Stimulated activated naive B cell treated with anti-CD40 and anti-IgM and Interleukin-4, amounts not matched to agents 10 μg/mL and 1 μg/mL and 100 μg/mL, for 72 hours (primary cell): ENCODE measurements around the gene NCAM2.

Experiments
- ATAC-seq, 2 donors: fragments of 150-1000 bp; cut with Tn5 transposase; replicated peaks; 2 replicates each; pipeline ENCODE4 v1.10.0; 2021; ENCODE audit warnings: moderate library complexity in 1 of 2
- DNase-seq: peaks from one replicate; pipeline ENCODE4 v3.0.0; 2021
- H3K27ac Mint-ChIP-seq: one replicate; pipeline ENCODE4 v1.8.0; 2022; ENCODE audit warnings: mild to moderate bottlenecking, mixed read lengths
- H3K27me3 Mint-ChIP-seq, 2 donors: one replicate each; pipeline ENCODE4 v1.8.0; 2022; ENCODE audit warnings: mixed read lengths in 2 of 2
- H3K36me3 Mint-ChIP-seq, 2 donors: one replicate each; pipeline ENCODE4 v1.8.0; 2022; ENCODE audit warnings: mixed read lengths in 2 of 2, mild to moderate bottlenecking in 1 of 2
- H3K4me1 Mint-ChIP-seq, 2 donors: one replicate each; pipeline ENCODE4 v1.8.0; 2022; ENCODE audit warnings: mixed read lengths in 2 of 2, mild to moderate bottlenecking in 1 of 2
- H3K4me3 Mint-ChIP-seq, 2 donors: one replicate each; pipeline ENCODE4 v1.8.0; 2022; ENCODE audit warnings: mild to moderate bottlenecking in 2 of 2, mixed read lengths in 2 of 2, moderate library complexity in 1 of 2
- H3K9me3 Mint-ChIP-seq, 2 donors: one replicate each; pipeline ENCODE4 v1.8.0; 2022; ENCODE audit warnings: mixed read lengths in 2 of 2, mild to moderate bottlenecking in 1 of 2

NCAM2 gene

DNA sequence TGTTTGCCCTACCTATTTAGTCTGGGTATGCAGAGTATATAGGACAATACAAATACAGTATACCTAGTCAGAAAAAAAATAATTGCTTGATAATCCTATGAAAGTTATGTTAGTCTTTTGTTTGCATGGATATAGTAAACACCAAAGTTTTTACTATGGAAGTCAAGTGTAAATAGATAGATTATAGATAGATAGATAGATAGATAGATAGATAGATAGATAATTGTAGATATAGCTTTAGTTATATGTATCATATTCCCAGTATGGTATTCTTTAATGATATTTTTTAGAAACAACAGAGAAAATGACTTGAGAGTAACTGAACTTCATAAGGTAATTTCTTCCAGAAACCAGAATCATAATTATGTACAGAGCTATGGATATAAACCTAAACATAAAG lies 158.2 kb downstream of the NCAM2 start:
- Mint-ChIP-seq H3K27me3 (peaks cover 0 to 5% of the 10 kb centered on the region in 2 donors), H3K27ac (no peak overlapping the region), H3K4me3 (no peak overlapping the region), H3K36me3 (no peaks in the 10 kb centered on the region), H3K4me1 (no peaks in the 10 kb centered on the region), H3K9me3 (no peaks in the 10 kb centered on the region)
- DNase-seq, result no peak
- ATAC-seq, result no peak

DNA sequence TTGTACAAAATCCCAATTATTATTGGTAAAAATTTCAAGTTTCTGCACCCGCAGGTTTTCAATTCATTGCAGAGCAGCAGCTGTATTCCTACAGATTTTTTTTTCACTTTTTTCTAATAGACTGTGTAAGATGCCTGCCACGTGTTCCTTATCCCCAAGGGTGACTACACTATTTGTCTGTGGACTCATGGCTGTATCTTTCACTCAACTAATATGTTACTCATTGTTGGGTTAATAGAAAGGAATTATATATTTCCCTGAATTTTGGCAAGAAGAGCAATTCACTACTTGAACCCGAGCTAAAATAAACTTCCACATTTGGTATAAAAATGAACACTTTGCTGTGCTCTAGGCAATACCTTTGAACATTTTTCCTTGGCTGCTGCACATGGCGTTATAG lies 158.7 kb downstream of the NCAM2 start:
- DNase-seq (no peak), ATAC-seq (no peak)
- no peak overlapping the region for H3K27ac Mint-ChIP-seq
- H3K27me3 Mint-ChIP-seq, result peaks cover 0 to 5% of the 10 kb centered on the region in 2 donors
- H3K4me3 Mint-ChIP-seq, result no peak overlapping the region
- no peaks in the 10 kb centered on the region for H3K36me3 Mint-ChIP-seq
- no peaks in the 10 kb centered on the region for H3K4me1 Mint-ChIP-seq
- H3K9me3 Mint-ChIP-seq, result no peaks in the 10 kb centered on the region

DNA sequence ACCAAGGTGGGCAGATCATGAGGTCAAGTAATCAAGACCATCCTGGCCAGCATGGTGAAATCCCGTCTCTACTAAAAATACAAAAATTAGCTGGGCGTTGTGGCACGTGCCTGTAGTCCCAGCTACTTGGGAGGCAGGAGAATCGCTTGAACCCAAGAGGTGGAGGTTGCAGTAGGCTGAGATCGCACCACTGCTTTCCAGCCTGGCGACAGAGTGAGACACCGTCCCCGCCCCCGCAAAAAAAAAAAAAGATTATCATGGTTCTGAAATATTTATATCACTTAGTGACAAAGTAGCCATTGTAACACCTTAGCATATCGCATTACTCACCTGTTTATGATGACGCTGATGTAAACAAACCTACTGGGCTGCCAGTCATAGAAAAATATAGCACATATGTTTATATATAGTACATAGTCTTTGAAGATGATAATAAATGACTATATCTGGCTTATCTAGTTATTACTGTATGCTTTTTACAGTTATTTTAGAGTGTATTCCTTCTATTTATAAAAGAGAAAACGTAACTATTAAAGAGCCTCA lies 160.2 kb downstream of the NCAM2 start:
- no peak for DNase-seq
- Mint-ChIP-seq H3K4me3 (no peak overlapping the region), H3K27ac (no peak overlapping the region), H3K27me3 (peaks cover 0 to 4% of the 10 kb centered on the region in 2 donors), H3K36me3 (no peaks in the 10 kb centered on the region), H3K9me3 (no peaks in the 10 kb centered on the region), H3K4me1 (peaks cover 2 to 10% of the 10 kb centered on the region in 2 donors)
- no peak for ATAC-seq

DNA sequence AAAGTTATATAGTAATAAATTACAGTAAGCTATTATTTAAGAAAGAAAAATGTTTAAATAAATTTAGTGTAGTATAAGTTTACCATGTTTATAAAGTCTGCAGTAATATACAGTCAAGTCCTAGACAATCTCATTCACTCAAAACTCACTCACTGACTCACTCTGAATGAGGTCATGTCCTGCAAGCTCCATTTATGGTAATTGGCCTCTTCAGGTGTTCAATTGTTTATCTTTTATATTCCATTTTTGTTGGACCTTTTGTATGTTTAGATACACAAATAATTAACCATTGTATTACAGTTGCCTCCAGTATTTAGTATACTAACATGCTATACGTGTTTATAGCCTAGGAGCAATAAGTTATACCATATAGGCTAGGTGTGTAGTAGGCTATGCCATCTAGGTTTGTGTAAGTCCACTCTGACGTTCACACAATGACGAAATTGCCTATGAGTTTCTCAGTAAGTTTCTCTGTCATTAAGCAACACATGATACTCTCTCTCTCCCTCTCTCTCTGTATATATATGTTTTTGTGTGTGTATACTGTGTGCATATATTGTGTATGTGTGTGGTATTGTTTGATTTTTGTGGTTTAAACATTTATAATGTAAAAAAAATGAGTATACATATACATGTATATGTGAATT lies 161.2 kb downstream of the NCAM2 start:
- H3K36me3 Mint-ChIP-seq, result no peaks in the 10 kb centered on the region
- no peak overlapping the region for H3K27ac Mint-ChIP-seq
- DNase-seq, result no peak
- no peaks in the 10 kb centered on the region for H3K9me3 Mint-ChIP-seq
- H3K27me3 Mint-ChIP-seq, result no peaks in the 10 kb centered on the region
- H3K4me1 Mint-ChIP-seq, result peaks cover 2 to 10% of the 10 kb centered on the region in 2 donors
- no peak overlapping the region for H3K4me3 Mint-ChIP-seq
- no peak for ATAC-seq

DNA sequence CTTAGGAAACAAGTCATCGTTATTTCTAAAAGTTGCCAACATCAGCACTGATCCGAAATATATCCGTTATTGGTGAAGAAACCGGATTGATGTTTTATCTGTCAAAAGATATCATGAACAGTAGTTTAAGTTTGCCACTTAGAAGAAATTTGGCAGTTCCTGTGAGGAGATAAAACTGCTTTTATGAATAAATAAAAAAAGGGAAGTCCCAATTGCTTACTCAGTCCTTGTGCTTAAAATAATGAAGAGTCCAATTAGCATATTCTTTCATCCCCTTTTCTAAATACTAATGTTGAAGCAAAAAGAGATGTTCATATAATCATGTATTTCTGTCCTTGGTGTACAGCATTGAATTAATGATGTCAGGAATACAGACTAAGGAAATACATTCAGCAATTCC lies 164.6 kb downstream of the NCAM2 start:
- Mint-ChIP-seq H3K4me3 (no peak overlapping the region), H3K36me3 (no peaks in the 10 kb centered on the region), H3K27ac (no peak overlapping the region), H3K4me1 (peaks cover 2 to 10% of the 10 kb centered on the region in 2 donors), H3K27me3 (no peaks in the 10 kb centered on the region), H3K9me3 (peaks cover 0 to 3% of the 10 kb centered on the region in 2 donors)
- peak; percentile 38 to 44 for ATAC-seq
- no peak for DNase-seq

DNA sequence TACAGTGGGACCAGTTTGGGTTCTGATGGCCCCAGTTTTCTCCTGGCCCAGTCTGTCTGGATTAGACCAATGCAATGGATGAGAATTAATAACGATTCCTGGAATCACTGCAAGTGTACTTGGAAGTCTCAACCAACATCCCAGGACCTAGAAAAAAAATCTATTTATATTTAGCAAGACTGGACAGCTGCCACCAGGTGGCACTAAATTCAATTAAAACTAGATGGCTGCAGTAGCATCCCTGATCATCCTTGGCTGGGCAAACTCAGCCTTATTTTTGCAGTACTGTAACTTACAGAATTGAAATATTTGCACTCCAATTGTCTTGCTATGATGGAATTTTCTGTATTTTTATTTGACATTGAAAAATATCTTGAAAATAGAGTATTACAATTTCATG lies 165.7 kb downstream of the NCAM2 start:
- Mint-ChIP-seq H3K27me3 (no peaks in the 10 kb centered on the region), H3K4me1 (peaks cover 2 to 10% of the 10 kb centered on the region in 2 donors), H3K4me3 (no peak overlapping the region), H3K9me3 (peaks cover 0 to 3% of the 10 kb centered on the region in 2 donors), H3K36me3 (no peaks in the 10 kb centered on the region), H3K27ac (no peak overlapping the region)
- DNase-seq, result peak; percentile 16
- peak; percentile 81 to 91 for ATAC-seq

DNA sequence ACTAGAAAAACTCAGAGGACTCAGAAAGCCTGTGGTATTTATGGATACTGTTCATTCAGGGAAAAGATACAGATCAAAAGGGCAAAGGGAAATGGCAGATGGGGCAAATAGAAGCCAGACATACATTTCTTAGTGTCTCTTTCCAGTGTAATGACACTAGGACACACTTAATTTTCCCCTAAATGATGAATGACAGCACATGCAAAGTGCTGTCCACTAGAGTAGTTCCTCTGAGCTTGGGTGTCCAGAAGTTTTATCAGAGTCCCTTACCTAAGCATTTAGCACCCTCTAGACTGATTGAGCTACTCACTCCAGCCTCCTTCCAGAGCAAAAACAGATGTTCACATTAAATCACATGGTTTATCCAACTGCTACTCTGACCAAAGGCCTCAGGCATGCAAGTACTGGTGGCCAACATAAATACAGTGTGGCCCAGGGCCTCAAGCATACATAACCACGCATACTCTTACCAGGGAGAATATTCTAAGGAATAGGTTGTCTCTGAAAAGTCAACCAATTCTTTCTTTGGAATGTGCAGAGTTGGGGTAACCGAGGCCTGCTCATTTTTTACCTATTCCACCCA lies 166.9 kb downstream of the NCAM2 start:
- Mint-ChIP-seq H3K27ac (no peak overlapping the region), H3K9me3 (peaks cover 0 to 3% of the 10 kb centered on the region in 2 donors), H3K36me3 (no peaks in the 10 kb centered on the region), H3K4me3 (no peak overlapping the region), H3K27me3 (no peaks in the 10 kb centered on the region), H3K4me1 (peaks cover 2 to 10% of the 10 kb centered on the region in 2 donors)
- DNase-seq (no peak), ATAC-seq (no peak)

DNA sequence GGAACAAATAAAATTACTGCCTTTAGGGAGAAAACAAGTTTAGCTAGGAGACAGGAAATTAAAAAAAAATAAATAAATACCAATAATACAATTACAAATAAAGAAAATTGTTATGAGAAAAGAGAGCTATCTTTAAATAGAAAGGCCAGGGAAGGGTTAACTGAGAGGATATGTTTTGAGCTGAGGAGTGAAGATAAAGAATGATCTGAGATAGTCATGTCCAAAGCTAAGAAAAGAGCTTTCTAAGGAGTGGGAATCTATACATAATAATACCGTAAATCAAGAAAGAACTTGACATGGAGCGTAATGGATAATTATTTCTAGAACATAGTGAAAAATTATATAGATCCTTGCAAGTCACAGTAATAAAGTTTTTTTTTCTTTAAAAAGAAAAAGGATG lies 176.5 kb downstream of the NCAM2 start:
- Mint-ChIP-seq H3K27me3 (no peaks in the 10 kb centered on the region), H3K4me1 (peaks cover 6 to 13% of the 10 kb centered on the region in 2 donors), H3K27ac (no peak overlapping the region), H3K9me3 (no peaks in the 10 kb centered on the region), H3K4me3 (no peak overlapping the region), H3K36me3 (no peaks in the 10 kb centered on the region)
- no peak for DNase-seq
- ATAC-seq, result no peak

DNA sequence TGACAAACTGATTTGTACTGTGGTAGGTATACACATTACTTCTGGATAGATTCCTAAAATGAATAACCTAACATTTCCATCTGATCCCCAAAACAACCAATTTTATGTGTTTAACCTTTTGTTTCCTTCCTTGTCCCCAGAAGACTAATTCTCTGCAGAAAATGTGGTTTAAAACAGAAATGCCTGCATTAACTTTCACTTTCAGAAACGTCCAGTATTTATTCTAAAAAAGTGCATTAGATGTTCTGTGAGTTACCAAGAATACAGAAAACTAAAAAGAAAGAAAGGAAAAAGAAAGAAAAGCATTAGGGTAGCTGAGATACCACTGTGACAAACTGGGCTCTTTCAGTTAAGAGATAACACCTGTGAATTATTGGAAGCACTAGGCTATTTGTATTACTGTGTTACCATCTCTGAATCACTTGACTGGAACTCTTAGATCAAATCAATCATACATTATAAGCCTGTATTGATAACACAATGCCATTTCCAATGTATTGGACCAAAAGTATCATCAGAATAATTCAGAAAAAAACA lies 177.7 kb downstream of the NCAM2 start:
- H3K27me3 Mint-ChIP-seq, result no peaks in the 10 kb centered on the region
- H3K36me3 Mint-ChIP-seq, result no peaks in the 10 kb centered on the region
- H3K4me1 Mint-ChIP-seq, result peaks cover 6 to 13% of the 10 kb centered on the region in 2 donors
- no peaks in the 10 kb centered on the region for H3K9me3 Mint-ChIP-seq
- H3K27ac Mint-ChIP-seq, result no peak overlapping the region
- DNase-seq (no peak), ATAC-seq (no peak)
- H3K4me3 Mint-ChIP-seq, result peak overlapping the region; percentile 26 to 34

DNA sequence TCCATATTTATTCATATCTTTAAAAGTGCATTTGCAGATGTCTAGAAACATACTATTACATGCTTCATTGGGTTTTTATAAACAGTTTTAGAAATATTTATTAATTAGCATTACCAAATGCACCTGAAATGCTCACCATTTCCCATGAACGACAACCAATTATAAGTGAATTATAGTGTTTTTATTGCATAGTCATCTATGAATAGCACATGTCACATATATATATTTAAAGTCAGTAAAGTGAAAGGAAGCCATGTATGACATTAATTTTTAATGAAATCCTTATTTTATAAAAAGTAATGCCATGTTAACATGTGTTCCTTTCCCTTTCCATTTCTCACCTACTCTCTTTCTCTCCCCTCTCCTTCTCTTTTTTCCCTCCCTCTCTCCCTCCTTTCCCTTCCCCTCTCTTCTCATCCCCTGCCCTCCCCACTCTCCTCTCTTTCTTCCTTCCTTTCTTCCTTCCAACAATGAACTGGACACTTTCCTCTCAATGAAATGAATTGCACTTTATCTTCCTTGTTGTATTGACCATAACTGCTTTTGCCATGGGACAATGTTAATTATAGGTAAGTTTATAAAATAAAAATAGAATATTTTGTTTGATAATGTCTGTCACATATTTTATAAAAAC lies 179.3 kb downstream of the NCAM2 start:
- DNase-seq, result no peak
- H3K4me3 Mint-ChIP-seq, result no peak overlapping the region
- no peaks in the 10 kb centered on the region for H3K9me3 Mint-ChIP-seq
- ATAC-seq, result no peak
- no peaks in the 10 kb centered on the region for H3K36me3 Mint-ChIP-seq
- H3K27me3 Mint-ChIP-seq, result no peaks in the 10 kb centered on the region
- peaks cover 6 to 13% of the 10 kb centered on the region in 2 donors for H3K4me1 Mint-ChIP-seq
- H3K27ac Mint-ChIP-seq, result no peak overlapping the region

DNA sequence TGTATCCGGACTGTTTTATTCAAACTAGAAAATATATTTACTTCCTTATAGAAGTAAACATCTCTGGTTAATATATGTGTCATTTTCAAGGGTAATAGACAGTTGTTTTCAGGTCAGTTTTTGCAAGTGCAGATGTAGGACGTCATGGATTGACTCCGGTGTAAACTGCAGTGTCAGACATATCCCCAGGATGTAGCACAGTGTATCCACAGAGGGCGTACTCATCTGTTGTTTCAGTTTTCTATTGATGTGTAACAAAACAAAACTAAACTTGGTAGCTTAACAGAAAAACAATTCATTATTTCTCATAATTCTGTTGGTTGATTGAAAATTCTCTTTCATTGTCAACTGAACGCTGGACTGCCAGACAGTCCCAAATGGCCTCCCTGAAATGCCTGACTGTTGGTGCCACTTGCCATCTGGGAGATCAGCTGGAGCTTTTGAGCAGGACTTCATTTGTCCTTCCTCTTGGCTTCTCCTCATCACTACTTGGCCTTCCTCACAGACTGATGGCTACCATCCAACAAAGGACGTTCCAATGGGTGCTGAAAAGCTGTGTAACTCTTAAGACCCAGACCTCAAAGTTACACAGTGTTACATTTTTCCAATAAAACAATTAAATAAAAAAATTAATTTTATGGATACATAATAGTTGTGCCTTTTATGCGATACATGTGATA lies 181.6 kb downstream of the NCAM2 start:
- Mint-ChIP-seq H3K27ac (no peak overlapping the region), H3K27me3 (no peaks in the 10 kb centered on the region), H3K9me3 (no peaks in the 10 kb centered on the region), H3K4me3 (no peak overlapping the region), H3K36me3 (no peaks in the 10 kb centered on the region), H3K4me1 (peaks cover 6 to 12% of the 10 kb centered on the region in 2 donors)
- no peak for ATAC-seq
- DNase-seq, result no peak

DNA sequence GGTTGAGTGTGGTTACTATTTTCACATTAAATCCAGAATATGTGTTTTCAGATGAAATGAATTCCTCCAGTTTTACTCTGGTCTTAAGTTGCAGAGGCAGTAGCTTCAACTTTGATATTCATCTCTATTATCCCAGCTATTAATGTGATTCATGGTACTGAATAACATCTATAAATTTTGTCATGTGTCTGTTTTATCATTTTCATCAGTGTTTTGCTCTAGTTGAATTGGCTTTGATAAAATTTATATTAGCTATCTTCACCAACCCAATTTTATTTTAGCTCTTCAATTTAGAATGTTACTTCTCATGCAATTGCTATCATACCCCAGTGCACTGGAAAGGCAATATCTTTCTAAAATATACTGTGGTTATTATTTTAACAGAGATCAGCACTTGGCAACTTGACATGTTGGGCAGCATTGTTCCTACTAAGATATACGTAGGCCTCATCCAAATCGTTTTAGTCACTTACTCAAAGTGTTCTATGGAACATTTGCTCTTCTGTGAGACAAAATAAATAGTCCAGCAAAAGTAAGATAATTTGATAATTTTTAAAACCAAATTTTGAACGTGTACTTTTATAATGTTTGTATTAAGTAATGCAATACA lies 184.3 kb downstream of the NCAM2 start:
- Mint-ChIP-seq H3K36me3 (no peaks in the 10 kb centered on the region), H3K27me3 (no peaks in the 10 kb centered on the region), H3K9me3 (no peaks in the 10 kb centered on the region), H3K27ac (no peak overlapping the region), H3K4me3 (no peak overlapping the region), H3K4me1 (no peaks in the 10 kb centered on the region)
- DNase-seq (no peak), ATAC-seq (no peak)

DNA sequence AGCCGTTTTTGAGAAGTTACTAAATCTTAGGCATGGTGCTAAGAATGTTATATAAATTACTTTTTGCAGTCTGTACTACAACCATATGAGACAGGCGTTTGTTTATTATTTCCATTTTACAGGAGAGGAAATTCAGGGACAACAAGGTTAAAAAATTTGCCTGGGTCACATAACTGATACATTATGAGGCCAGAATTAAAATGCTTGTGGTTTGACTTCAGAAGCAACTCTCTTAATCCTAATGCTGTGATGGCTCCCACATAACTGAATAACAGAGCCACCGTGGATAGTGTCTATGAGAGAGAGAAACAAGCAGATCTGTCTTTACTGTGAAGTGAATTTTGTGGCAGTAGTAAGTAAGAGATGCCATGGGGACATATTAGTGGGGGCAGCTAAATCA lies 184.9 kb downstream of the NCAM2 start:
- Mint-ChIP-seq H3K27ac (no peak overlapping the region), H3K4me1 (no peaks in the 10 kb centered on the region), H3K9me3 (no peaks in the 10 kb centered on the region), H3K27me3 (no peaks in the 10 kb centered on the region), H3K36me3 (no peaks in the 10 kb centered on the region), H3K4me3 (no peak overlapping the region)
- ATAC-seq, result no peak
- DNase-seq, result no peak
